ENCODE data around the gene NELFB. TPM values are rescaled to one million over a fixed set of nuclear protein-coding genes. Genes with fewer than 3 reads are reported as not detected.

The NELFB gene
- total RNA-seq, 1 donor, result 43.7 TPM

- no peak for TF ChIP-seq CTCF (IDR thresholded peaks at IDR 0.05; ENCODE audit: insufficient read depth, low read length)
- H3K4me3 ChIP-seq (ENCODE audit: low read depth, low read length), result no peak overlapping the region
- DNase-seq (ENCODE audit: low read depth), result no peak
These were observed 23.6 kb upstream of the NELFB start for GRCh38 chr9:137231372-137232039.

DNA sequence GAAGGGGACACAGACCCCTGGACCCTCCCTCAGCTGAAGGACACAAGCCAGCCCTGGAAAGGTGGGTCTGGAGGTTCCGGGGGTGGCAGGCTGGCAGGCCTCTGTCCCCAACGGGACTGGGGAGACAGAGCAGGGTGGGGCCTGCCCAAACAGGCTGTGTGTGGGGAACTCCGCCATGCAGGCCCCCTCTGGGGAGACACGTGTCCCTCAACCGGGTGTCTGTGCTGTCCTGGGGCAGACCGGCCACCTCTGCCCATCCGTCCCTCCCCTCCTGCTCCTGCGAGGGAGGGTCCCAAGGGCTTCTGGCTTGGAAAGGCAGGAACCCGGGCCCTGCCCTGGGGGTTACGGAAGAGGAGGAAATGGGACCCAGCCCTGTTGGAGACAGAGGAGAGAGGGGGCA lies 23.0 kb upstream of the NELFB start:
- no peak overlapping the region for H3K4me3 ChIP-seq (ENCODE audit: low read depth, low read length)
- TF ChIP-seq CTCF (IDR thresholded peaks at IDR 0.05; ENCODE audit: insufficient read depth, low read length), result no peak
- DNase-seq (ENCODE audit: low read depth), result no peak

DNA sequence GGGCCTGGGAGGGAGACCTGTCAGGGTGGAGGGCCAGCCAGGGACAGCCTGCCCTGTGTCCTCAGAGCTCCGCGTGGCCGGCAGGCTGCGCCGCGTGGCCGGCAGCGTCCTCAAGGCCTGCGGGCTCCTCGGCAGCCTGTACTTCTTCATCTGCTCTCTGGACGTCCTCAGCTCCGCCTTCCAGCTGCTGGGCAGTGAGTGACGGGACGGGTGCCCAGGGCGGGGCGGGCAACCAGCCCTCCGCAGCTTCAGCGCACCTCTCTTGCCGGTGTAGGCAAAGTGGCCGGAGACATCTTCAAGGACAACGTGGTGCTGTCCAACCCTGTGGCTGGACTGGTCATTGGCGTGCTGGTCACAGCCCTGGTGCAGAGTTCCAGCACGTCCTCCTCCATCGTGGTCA lies 22.6 kb upstream of the NELFB start:
- TF ChIP-seq CTCF (IDR thresholded peaks at IDR 0.05; ENCODE audit: insufficient read depth, low read length), result no peak
- H3K4me3 ChIP-seq (ENCODE audit: low read depth, low read length), result no peak overlapping the region
- no peak for DNase-seq (ENCODE audit: low read depth)

DNA sequence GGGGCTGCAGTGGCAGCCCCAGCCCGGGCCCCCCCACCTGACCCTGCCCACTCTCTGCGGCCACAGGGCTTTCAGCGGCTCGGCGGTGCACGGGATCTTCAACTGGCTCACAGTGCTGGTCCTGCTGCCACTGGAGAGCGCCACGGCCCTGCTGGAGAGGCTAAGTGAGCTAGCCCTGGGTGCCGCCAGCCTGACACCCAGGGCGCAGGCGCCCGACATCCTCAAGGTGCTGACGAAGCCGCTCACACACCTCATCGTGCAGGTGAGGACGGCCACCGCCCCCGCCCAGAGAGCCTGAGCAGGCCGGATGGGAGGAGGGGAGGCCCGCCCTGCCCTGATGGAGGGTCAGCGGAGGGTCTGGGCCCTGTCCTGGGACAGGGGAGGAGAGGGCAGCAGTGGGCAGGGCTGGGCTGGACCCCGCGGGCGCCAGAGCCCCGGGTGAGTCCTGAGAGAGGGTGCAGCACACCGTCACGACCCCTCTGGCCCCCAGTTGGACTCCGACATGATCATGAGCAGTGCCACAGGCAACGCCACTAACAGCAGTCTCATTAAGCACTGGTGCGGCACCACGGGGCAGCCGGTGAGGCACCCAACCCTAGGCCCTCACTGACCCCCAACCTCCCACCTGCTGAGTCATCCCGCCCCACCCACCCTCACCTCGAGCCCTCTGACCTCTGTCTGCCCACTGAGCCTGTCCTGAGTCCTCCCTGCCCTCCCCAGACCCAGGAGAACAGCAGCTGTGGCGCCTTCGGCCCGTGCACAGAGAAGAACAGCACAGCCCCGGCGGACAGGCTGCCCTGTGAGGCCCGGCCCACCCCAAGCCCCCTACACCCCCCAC lies 21.8 kb upstream of the NELFB start:
- no peak overlapping the region for H3K4me3 ChIP-seq (ENCODE audit: low read depth, low read length)
- DNase-seq (ENCODE audit: low read depth), result no peak
- TF ChIP-seq CTCF (IDR thresholded peaks at IDR 0.05; ENCODE audit: insufficient read depth, low read length), result no peak

DNA sequence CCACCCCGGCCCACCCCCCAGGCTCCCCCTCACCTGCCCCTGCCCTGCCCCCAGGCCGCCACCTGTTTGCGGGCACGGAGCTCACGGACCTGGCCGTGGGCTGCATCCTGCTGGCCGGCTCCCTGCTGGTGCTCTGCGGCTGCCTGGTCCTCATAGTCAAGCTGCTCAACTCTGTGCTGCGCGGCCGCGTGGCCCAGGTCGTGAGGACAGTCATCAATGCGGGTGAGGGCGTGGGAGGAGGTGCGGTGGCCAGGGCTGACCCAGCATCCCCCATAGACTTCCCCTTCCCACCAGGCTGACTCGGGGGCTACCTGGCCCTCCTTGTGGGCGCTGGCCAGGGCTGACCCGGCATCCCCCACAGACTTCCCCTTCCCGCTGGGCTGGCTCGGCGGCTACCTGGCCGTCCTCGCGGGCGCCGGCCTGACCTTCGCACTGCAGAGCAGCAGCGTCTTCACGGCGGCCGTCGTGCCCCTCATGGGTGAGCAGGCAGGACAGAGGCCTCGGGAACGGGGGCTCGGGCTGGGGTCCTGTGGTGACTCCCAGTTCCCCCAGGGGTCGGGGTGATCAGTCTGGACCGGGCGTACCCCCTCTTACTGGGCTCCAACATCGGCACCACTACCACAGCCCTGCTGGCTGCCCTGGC lies 21.0 kb upstream of the NELFB start:
- TF ChIP-seq CTCF (IDR thresholded peaks at IDR 0.05; ENCODE audit: insufficient read depth, low read length), result no peak
- no peak overlapping the region for H3K4me3 ChIP-seq (ENCODE audit: low read depth, low read length)
- DNase-seq (ENCODE audit: low read depth), result no peak

GRCh38 chr9:137234758-137235423 lies 20.2 kb upstream of the NELFB start:
- no peak for DNase-seq (ENCODE audit: low read depth)
- TF ChIP-seq CTCF (IDR thresholded peaks at IDR 0.05; ENCODE audit: insufficient read depth, low read length), result no peak
- H3K4me3 ChIP-seq (ENCODE audit: low read depth, low read length), result no peak overlapping the region
